K562 (cell line): ENCODE data around the gene PDE4DIP. TPM values are rescaled to one million over a fixed set of nuclear protein-coding genes. Genes with fewer than 3 reads are reported as not detected.
"Not testable (repeated sequence)": the region's sequence is repeated elsewhere in the genome, so short reads cannot be mapped to it uniquely, and the experiment has no call there.

Source experiments
- ATAC-seq: fragments of 200-7000 bp; cut with Tn5 transposase; 3 replicates; pipeline ENCODE4 v1.9.1; 2020; ENCODE audit warnings: moderate library complexity
- BruUV-seq: library from RNA; stranded (reverse); fragments of 400-500 nt; replicated peaks from 2 replicates; lab custom pipeline; 2021; lab: Mats Ljungman, UMichigan
- CTCF ChIA-PET: fragments of 300-600 bp; formaldehyde crosslinking; extraction: SDS; loops from one replicate; lab custom pipeline; 2021; ENCODE audit warnings: low intra/inter-chr PET ratio; lab: Yijun Ruan, JAX
- POLR2A ChIA-PET: fragments of 300-600, 350-650 bp; sonication (Branson Sonifier 250); formaldehyde crosslinking; extraction: SDS; loops from one replicate; lab custom pipeline; 2021; ENCODE audit warnings: antibody characterized with exemption, inconsistent platforms; lab: Yijun Ruan, JAX
- DNase-seq, 4 experiments: peaks; one replicate each; pipeline versions ENCODE4 v3.0.0 to v3.0.0-alpha.2; 2011 to 2018; ENCODE audit warnings: low spot score in 3 of 4, mixed read lengths in 3 of 4; ENCODE audit errors: extremely low read depth in 1 of 4
- FAIRE-seq: peaks from 2 replicates; lab custom pipeline; 2011; peaks lifted over from hg19 to GRCh38; lab: Jason Lieb, UNC
- H2AFZ ChIP-seq: 2 replicates; pipeline ENCODE4 v1.6.0; 2011; ENCODE audit warnings: low read depth, low read length, control low read depth, inconsistent platforms
- H3K27ac ChIP-seq: fragments of 200-600 bp; 3 replicates; pipeline ENCODE4 v1.8.0; 2011; ENCODE audit warnings: low read depth, mild to moderate bottlenecking, control low read depth, inconsistent platforms, low read length, moderate library complexity, mixed read lengths; ENCODE audit errors: extremely low read depth
- H3K27me3 ChIP-seq, 2 experiments: fragments of 300-600 bp in 1 of 2; 2 replicates in 1 of 2; 3 replicates in 1 of 2; pipeline versions ENCODE4 v1.6.0 to v1.8.0; 2011; ENCODE audit warnings: inconsistent platforms in 2 of 2, low read length in 2 of 2, mild to moderate bottlenecking in 1 of 2, mixed read lengths in 1 of 2, moderate library complexity in 1 of 2; ENCODE audit not compliant: control insufficient read depth in 2 of 2, insufficient read depth in 2 of 2
- H3K36me3 ChIP-seq: fragments of 300-600 bp; 3 replicates; pipeline ENCODE4 v1.8.0; 2011; ENCODE audit warnings: mild to moderate bottlenecking, low read length, inconsistent platforms; ENCODE audit not compliant: control insufficient read depth, insufficient read depth
- H3K4me1 ChIP-seq, 2 experiments: fragments of 200-600 bp in 1 of 2; replicated peaks in 1 of 2; 2 replicates in 1 of 2; 3 replicates in 1 of 2; pipeline versions ENCODE4 v1.5.1 to v1.8.0; 2011; ENCODE audit warnings: inconsistent platforms in 2 of 2, low read length in 2 of 2, mild to moderate bottlenecking in 1 of 2, mixed read lengths in 1 of 2, moderate library complexity in 1 of 2; ENCODE audit not compliant: control insufficient read depth in 2 of 2, insufficient read depth in 2 of 2
- H3K4me2 ChIP-seq: 2 replicates; pipeline ENCODE4 v1.6.1; 2011; ENCODE audit warnings: low read length, control low read depth, inconsistent platforms, mixed read lengths; ENCODE audit not compliant: insufficient read depth
- H3K4me3 ChIP-seq: fragments of 200-600 bp; sonication (generic), shearing (Covaris generic); 2 replicates; pipeline ENCODE4 v1.5.1; 2016; ENCODE audit warnings: control low read depth, inconsistent platforms
- H3K79me2 ChIP-seq: fragments of 200-600 bp; 3 replicates; pipeline ENCODE4 v1.8.0; 2011; ENCODE audit warnings: low read length, inconsistent platforms; ENCODE audit not compliant: control insufficient read depth, insufficient read depth
- H3K9ac ChIP-seq, 2 experiments: 2 replicates each; pipeline versions ENCODE4 v1.6.0 to v1.6.1; 2011; ENCODE audit warnings: low read depth in 2 of 2, low read length in 2 of 2, control low read depth in 1 of 2, inconsistent platforms in 1 of 2, mild to moderate bottlenecking in 1 of 2, mixed read lengths in 1 of 2; ENCODE audit not compliant: insufficient read depth in 1 of 2
- H3K9me1 ChIP-seq: one replicate; pipeline ENCODE4 v1.6.0; 2011; ENCODE audit warnings: inconsistent platforms, mild to moderate bottlenecking, low read length, moderate library complexity; ENCODE audit not compliant: control insufficient read depth, insufficient read depth
- H3K9me3 ChIP-seq: replicated peaks from 2 replicates; pipeline ENCODE4 v1.5.1; 2011; ENCODE audit warnings: low read depth, low read length, inconsistent platforms; ENCODE audit not compliant: control insufficient read depth, insufficient read depth
- H4K20me1 ChIP-seq: replicated peaks from 2 replicates; pipeline ENCODE4 v1.6.1; 2011; ENCODE audit warnings: low read length, inconsistent platforms, mixed read lengths; ENCODE audit not compliant: control insufficient read depth, insufficient read depth
- WGBS: fragments of 100-300 bp; shearing (Covaris generic); methylation state at CpG from one replicate; pipeline ENCODE4 v1.1.6; 2016; ENCODE audit warnings: low coverage, mixed read lengths; ENCODE audit not compliant: insufficient coverage; ENCODE audit errors: missing lambda C conversion rate; 5-methylcytosine and 5-hydroxymethylcytosine counted together
- in situ Hi-C: fragments of 300-500 bp; cut with MboI; formaldehyde crosslinking; loops from 4 replicates; pipeline ENCODE4 v1.15.0; 2018; ENCODE audit warnings: inconsistent platforms, mixed read lengths
- intact Hi-C: fragments of 100-400 bp; cut with micrococcal nuclease; formaldehyde crosslinking; loops from 2 replicates; pipeline ENCODE4 v1.14.2; 2022
- polyA plus RNA-seq, 8 experiments: library from polyadenylated mRNA; depleted of rRNA in 4 of 8; stranded (reverse) in 5 of 8; unstranded in 3 of 8; fragments of >200 nt; fragmentation: Nextera tagmentation in 2 of 8; fragmentation: Illumina TruSeq in 1 of 8; extraction: Ambion mirVana in 2 of 8; extraction: Trizol in 1 of 8; gene quantifications; 2 replicates each; pipeline versions ENCODE4 v1.2.1 to v1.2.3, GENCODE V29; 2011 to 2014; ENCODE audit warnings: inconsistent platforms in 1 of 8, missing spikeins in 1 of 8
- total RNA-seq, 7 experiments: library from RNA; depleted of rRNA in 6 of 7; stranded (reverse); fragments of >200 nt in 6 of 7; fragmentation: Illumina TruSeq in 2 of 7; extraction: Trizol in 2 of 7; gene quantifications; 2 replicates each; pipeline versions ENCODE4 v1.2.1 to v1.2.3, GENCODE V29; 2011 to 2021; ENCODE audit warnings: low replicate concordance in 1 of 7

The PDE4DIP gene
- total and polyA plus RNA-seq, 9 of the 15 experiments (the other 6 are each of a cell fraction or from before 2014, with no cell fraction given) = 148 to 355 (median 260) TPM

DNA sequence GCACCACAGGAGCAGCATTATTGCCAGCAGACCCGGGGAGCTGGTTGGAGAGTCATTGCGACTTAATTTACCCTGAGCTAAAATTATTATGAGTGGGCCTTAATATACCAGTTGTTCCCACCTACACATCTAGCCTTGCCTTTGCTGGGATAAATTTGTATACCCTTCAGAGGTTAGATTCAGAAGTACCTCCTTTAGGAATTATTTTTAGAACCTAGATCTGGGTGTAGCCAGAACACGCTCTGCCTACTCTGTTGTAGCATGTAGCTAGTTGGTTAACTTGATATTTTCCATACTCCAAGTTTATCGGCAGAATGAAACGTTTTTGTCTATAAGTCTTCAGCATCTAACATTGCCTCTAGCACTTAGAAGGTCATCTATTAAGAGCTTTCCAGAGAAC lies 9.1 kb downstream of the PDE4DIP start:
- H3K9ac ChIP-seq, H3K79me2 ChIP-seq, POLR2A ChIA-PET, H4K20me1 ChIP-seq, H3K4me3 ChIP-seq, CTCF ChIA-PET, DNase-seq, ATAC-seq, BruUV-seq, in situ Hi-C loops, H3K4me2 ChIP-seq, H3K4me1 ChIP-seq, FAIRE-seq, H3K9me1 ChIP-seq, H3K9me3 ChIP-seq, H3K27ac ChIP-seq, H3K27me3 ChIP-seq, H3K36me3 ChIP-seq, intact Hi-C loops, H2AFZ ChIP-seq: not testable (repeated sequence)
- WGBS = no CpG with 5 or more reads among the region's 5 CpGs

DNA sequence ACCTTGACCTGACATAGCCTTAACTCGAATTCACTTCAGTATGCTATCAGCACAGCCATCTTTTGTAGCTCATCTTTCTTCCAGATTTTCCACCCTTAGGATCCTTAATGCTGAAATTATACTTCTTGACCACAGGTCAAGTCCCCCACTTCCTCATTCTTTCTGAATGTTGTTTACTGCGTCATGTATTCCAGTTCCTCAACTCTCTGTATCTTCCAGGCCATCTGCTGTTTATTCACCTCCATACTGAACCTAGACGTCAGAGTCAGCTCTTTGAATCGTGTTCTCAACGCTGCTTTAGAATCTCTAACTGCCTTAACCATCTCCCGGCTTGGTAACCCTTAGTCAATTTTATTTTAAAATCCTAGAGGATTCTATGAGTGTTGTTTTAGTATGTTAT lies 9.8 kb downstream of the PDE4DIP start:
- H3K9me1 ChIP-seq, H3K9me3 ChIP-seq, H4K20me1 ChIP-seq, in situ Hi-C loops, H3K4me3 ChIP-seq, H3K27ac ChIP-seq, CTCF ChIA-PET, POLR2A ChIA-PET, H3K36me3 ChIP-seq, H3K9ac ChIP-seq, intact Hi-C loops, H3K4me2 ChIP-seq, FAIRE-seq, H3K79me2 ChIP-seq, DNase-seq, H3K27me3 ChIP-seq, H2AFZ ChIP-seq, H3K4me1 ChIP-seq, BruUV-seq: not testable (repeated sequence)
- ATAC-seq = peak; percentile 86
- no CpG with 5 or more reads among the region's 6 CpGs for WGBS

DNA sequence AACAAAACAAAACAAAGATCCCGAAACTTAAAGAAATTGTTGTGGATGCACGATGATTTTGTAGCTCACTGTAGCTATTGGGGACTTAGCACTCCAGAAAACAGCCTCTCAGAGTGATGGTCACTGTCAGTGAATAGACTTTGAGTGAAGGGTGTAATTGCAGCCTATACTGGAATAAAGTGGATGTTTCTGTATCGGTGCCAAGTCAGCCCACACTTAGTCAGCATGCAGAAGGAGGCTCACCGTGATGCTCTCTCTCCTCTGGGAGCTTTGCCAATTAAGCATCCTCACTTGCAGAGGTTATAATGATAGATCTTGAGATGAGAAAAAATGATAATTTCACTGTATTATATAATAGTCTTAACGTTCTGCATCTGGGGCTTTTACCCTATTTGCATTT lies 11.1 kb downstream of the PDE4DIP start:
- POLR2A ChIA-PET, CTCF ChIA-PET, H3K4me3 ChIP-seq, H2AFZ ChIP-seq, FAIRE-seq, H3K27me3 ChIP-seq, in situ Hi-C loops, H3K79me2 ChIP-seq, H3K27ac ChIP-seq, H3K9ac ChIP-seq, H3K4me1 ChIP-seq, H3K4me2 ChIP-seq, H3K36me3 ChIP-seq, H4K20me1 ChIP-seq, H3K9me3 ChIP-seq, H3K9me1 ChIP-seq, BruUV-seq, DNase-seq, intact Hi-C loops: not testable (repeated sequence)
- WGBS = no CpG with 5 or more reads among the region's 5 CpGs
- peak; percentile 52 for ATAC-seq

DNA sequence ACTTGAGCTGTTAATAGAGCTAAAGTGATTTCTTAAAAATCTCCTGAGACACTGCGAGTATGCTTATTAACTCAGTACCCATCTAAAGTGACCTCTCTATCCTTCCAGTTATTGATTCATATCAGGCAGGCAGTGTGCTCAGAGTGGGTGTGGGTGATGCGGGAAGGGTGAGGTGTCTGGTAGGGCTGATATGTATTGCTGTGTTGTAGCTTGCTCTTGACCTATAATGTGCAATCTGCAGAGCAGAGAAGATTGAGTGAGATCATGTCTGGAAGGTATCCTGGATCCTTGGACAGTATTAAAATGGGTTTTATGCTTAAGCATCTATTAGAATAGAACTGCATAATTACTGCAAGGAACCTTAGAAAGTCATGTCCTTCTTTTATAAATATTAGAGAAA lies 15.8 kb downstream of the PDE4DIP start:
- POLR2A ChIA-PET, H3K4me1 ChIP-seq, BruUV-seq, CTCF ChIA-PET, H3K36me3 ChIP-seq, H3K79me2 ChIP-seq, H3K9me1 ChIP-seq, H3K4me2 ChIP-seq, DNase-seq, H3K27ac ChIP-seq, in situ Hi-C loops, intact Hi-C loops, H3K9me3 ChIP-seq, H2AFZ ChIP-seq, H3K27me3 ChIP-seq, FAIRE-seq, H4K20me1 ChIP-seq, H3K4me3 ChIP-seq, H3K9ac ChIP-seq: not testable (repeated sequence)
- ATAC-seq = peak; percentile 82
- no CpG with 5 or more reads among the region's 2 CpGs for WGBS
